Fibroblast of pulmonary artery (primary cell): ENCODE results near the gene ASTN1.

Experiments used
- DNase-seq: peaks from one replicate; pipeline ENCODE4 v3.0.0-alpha.2; 2010; ENCODE audit warnings: low read depth
- H3K4me3 ChIP-seq: replicated peaks from 2 replicates; pipeline ENCODE4 v1.5.1; 2011; ENCODE audit warnings: low read depth, mild to moderate bottlenecking, control low read depth, low read length, moderate library complexity
- TF ChIP-seq, protein P1 (sequence below): IDR thresholded peaks from 2 replicates; pipeline ENCODE4 v1.5.1; 2011; ENCODE audit warnings: mild to moderate bottlenecking, control low read depth, low read length, inconsistent platforms; ENCODE audit errors: missing control alignments

ASTN1 gene

DNA sequence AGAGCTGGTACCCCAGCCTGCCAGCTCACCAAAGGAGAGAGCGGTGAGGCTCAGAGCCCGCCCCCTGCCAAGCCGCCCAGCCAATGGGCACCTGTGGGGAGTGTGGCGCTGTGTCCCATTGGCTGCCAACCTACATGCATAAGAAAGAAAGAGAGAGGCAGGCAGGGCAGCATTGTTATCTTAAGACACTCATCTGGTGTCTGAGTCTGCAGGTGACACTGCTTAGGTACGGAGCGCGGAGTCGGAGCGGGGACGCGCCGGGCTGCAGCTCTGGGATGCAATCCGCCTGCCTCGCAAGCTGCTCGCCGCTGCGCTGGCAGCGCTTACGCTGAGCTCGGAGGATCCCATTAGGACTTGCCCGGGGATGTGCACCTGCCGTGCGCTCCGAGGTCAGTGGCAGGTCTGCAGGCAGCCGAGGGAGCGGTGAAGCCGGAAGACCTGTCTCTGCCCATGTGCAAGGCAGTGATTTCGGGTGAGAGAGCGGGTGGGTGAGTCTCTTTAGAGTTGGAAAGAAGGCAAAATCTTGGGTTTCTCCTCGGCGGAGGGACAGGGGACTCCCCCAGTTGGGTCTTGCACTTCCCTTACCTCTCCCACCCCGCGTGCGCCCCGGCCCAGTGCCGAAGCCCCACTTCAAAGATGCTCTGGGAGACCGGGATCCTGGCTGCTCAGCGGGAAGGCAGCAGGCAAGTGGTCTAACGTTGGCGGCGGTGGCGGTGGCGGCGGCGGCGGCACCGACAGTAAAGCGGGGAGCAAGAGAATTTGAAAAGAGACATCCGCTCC, 6.4 kb upstream of the ASTN1 start, which contains the start of gene BRINP2:
BRINP2 (plus strand) TSS at position 203 of the 780 bp plus-strand sequence. CDS start 58,919 bp downstream, outside the sequence.
- peak within 1 kb of the TSS; percentile 8 for H3K4me3 ChIP-seq
- DNase-seq: peak; percentile 16
- TF ChIP-seq, protein P1, sequence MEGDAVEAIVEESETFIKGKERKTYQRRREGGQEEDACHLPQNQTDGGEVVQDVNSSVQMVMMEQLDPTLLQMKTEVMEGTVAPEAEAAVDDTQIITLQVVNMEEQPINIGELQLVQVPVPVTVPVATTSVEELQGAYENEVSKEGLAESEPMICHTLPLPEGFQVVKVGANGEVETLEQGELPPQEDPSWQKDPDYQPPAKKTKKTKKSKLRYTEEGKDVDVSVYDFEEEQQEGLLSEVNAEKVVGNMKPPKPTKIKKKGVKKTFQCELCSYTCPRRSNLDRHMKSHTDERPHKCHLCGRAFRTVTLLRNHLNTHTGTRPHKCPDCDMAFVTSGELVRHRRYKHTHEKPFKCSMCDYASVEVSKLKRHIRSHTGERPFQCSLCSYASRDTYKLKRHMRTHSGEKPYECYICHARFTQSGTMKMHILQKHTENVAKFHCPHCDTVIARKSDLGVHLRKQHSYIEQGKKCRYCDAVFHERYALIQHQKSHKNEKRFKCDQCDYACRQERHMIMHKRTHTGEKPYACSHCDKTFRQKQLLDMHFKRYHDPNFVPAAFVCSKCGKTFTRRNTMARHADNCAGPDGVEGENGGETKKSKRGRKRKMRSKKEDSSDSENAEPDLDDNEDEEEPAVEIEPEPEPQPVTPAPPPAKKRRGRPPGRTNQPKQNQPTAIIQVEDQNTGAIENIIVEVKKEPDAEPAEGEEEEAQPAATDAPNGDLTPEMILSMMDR: no peak

DNA sequence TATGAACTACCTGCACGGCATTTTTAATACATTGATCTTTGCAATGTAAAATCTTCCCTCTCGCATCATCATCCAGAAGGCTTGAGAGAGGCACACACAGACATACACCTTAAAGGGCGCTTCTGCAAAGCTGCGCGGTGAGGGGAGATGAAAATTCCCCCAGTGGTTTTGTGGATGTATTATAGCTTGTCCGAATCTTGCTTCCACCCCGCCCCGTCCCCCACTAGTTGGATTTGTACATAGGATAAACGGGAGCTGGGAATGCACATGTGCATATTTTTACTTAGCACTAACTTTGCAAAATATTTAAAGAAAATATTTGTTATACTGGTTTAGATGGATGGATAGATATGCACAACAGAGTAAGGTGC, 542 bp upstream of the ASTN1 start:
- DNase-seq: no peak
- no peak overlapping the region for H3K4me3 ChIP-seq
- TF ChIP-seq, protein P1: no peak

DNA sequence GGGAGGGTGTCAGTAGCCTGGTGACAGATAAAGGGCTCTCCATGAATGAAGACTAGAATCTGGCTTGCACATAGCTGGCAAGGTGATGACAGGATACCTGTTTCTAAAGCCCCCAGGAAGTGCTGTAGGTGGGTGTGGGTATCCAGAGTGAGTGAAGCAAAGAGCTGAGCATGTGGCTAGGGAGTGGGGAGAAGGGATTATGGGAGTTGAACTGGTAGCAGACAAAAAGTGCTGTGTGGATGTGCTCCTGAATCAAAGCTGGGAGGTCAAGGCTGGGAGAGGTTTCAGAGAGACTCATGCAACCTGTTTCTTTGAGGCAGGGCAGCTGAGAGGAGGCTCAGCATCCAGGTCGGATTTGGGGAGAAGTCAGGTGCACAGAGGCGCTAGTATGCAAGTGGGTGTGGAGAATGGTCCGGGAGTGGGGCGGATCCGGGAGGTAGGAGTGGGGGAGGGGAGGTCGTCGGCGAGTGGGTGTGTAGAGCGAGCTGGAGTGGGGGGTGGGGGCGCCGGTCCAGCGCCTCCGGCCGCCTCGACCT, 600 bp downstream of the ASTN1 start:
- DNase-seq: no peak
- TF ChIP-seq, protein P1: no peak
- H3K4me3 ChIP-seq: no peak overlapping the region

DNA sequence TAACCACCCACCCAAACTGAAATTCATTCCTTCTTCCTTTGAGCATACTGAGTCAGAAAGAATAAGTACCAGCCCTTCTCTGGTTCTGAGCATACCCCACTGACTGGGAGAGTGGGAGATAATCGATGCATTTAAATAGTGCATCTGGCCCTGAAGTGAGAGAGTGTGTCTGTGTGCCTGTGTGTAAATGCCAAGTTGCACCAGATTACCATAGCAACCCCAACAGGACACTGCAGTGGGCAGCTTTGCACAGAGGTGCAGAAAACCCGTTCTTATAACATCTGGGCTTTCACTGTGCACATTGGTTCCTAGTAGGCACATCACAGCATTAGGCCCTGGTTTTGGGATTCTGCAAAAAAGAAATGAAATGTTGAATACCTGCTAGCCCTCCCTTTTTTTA, 2.3 kb downstream of the ASTN1 start:
- no peak overlapping the region for H3K4me3 ChIP-seq
- no peak for DNase-seq
- TF ChIP-seq, protein P1: no peak

DNA sequence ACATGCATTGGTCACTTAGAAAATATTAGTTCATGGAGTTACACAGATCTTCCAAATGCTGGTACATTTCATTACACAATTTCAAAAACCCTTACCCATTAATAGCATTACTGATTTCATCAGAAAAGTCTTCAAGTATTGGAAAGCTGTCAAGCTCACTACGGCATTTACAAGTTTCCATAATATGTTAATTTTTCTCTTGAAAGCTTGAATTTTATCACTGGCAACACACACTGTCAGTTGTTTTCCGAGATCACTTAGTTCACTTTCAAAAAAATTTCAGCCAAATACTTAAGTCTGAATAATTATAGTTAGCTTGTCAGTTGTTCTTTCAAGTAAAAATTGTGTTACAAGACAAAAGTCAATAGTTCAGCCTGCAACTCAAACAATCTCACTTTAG, 18.0 kb downstream of the ASTN1 start:
- no peak overlapping the region for H3K4me3 ChIP-seq
- DNase-seq: no peak
- TF ChIP-seq, protein P1: no peak

DNA sequence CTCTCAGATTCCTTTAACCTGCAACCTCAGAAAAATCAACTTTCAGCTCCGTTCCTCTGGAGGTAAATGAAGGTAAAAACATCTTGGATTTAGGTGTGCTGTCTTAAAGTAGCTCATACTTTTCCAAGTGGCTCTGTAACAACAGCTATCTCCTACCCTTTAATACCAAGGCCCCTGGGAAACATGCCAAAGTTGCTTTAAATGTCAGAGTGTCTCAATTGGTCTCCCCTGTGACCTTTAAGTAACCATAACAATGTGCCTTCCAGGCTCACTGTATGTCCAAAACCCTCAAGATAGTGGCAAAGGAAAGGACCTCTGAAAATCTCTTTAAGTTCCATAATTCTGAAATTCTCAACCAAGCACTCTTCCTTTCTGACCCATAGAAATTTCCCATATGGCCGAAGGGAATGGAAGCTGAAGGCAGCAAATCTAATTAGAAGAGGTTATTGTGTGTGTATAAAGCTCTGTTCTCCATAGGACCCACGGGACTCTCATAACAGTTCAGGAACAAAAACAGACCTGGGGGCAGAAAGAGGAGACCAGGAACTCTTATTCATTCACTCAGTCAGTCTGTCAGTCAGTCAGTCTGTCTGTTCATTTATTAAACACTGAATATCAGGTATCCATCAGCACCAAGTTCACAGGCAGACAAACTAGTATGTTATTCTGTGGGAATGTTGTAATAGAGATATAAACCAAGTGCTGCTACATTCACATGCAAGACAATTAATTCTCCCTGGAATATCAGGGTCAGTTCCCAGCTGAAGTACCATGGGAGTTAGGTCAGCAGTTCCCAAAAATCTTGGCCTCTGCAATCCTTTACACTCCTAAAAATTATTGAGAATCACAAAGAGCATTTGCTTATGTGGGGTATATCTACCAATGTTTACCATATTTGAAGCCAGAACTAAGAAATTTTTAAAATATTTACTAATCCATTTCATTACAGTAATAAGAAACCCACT, 19.1 kb downstream of the ASTN1 start:
- no peak overlapping the region for H3K4me3 ChIP-seq
- no peak for DNase-seq
- TF ChIP-seq, protein P1: no peak
